Stomach (tissue), 9 donors: Measurements from ENCODE around the gene CSMD2. TPM values are rescaled to one million over a fixed set of nuclear protein-coding genes. Genes with fewer than 3 reads are reported as not detected.

Experiments used
- DNase-seq, 2 donors: peaks; one replicate each; pipeline versions ENCODE4 v3.0.0 to v3.0.0-alpha.2; 2013 to 2019
- H3K27ac ChIP-seq, 5 donors: fragments of 200-600 bp in 4 of 5; sonication (generic) in 4 of 5; one replicate each; pipeline ENCODE4 v1.5.1; 2013 to 2019; ENCODE audit warnings: mild to moderate bottlenecking in 1 of 5, moderate library complexity in 1 of 5
- H3K27me3 ChIP-seq, 3 donors: fragments of 200-600 bp; sonication (generic); one replicate each; pipeline ENCODE4 v1.5.1; 2017 to 2019; ENCODE audit warnings: mixed run types in 1 of 3
- H3K36me3 ChIP-seq, 4 donors: fragments of 200-600 bp; sonication (generic); 1 replicate in 3 of 4; 2 replicates in 1 of 4; pipeline ENCODE4 v1.5.1; 2016 to 2019
- H3K4me1 ChIP-seq, 4 donors: fragments of 200-600 bp; sonication (generic); one replicate each; pipeline ENCODE4 v1.5.1; 2016 to 2019
- H3K4me3 ChIP-seq, 4 donors: fragments of 200-600 bp; sonication (generic) in 3 of 4; one replicate each; pipeline ENCODE4 v1.5.1; 2016 to 2019; ENCODE audit warnings: mild to moderate bottlenecking in 1 of 4
- H3K9me3 ChIP-seq, 4 donors: fragments of 200-600 bp; sonication (generic); one replicate each; pipeline ENCODE4 v1.5.1; 2016 to 2019
- CTCF ChIP-seq, 7 experiments: fragments of 450-650 bp in 4 of 7; fragments of 200-600 bp in 3 of 7; sonication (generic) in 3 of 7; IDR thresholded peaks; one replicate each; pipeline ENCODE4 v1.5.1; 2016 to 2019; ENCODE audit warnings: antibody characterized with exemption in 7 of 7, control low read depth in 2 of 7, mild to moderate bottlenecking in 1 of 7
- EP300 ChIP-seq: sonication (generic); formaldehyde crosslinking; IDR thresholded peaks from one replicate; pipeline ENCODE4 v1.6.1; 2017; ENCODE audit warnings: antibody characterized with exemption
- POLR2A ChIP-seq, 4 donors: fragments of 450-650 bp; IDR thresholded peaks; one replicate each; pipeline ENCODE4 v1.6.1; 2016; ENCODE audit warnings: antibody characterized with exemption in 4 of 4, control low read depth in 2 of 4, mild to moderate bottlenecking in 1 of 4, moderate library complexity in 1 of 4
- POLR2AphosphoS5 ChIP-seq, 3 donors: sonication (generic); formaldehyde crosslinking; IDR thresholded peaks; one replicate each; pipeline ENCODE4 v1.6.1; 2016; ENCODE audit warnings: antibody characterized with exemption in 3 of 3
- WGBS, 5 donors: extraction: QIAGEN DNeasy Blood & Tissue Kit in 3 of 5; methylation state at CpG; one replicate each; pipeline versions ENCODE4 v1.1.5 to v1.1.7; 2013 to 2018; 5-methylcytosine and 5-hydroxymethylcytosine counted together
- intact Hi-C: fragments of 100-400 bp; cut with DNase I; formaldehyde crosslinking; loops from one replicate; pipeline ENCODE4 v1.15.1; 2023; ENCODE audit warnings: low total_unique reads
- polyA plus RNA-seq, 3 donors: library from polyadenylated mRNA; stranded (reverse); fragments of 200-250 nt; gene quantifications; one replicate each; pipeline ENCODE4 v1.2.3, GENCODE V29; 2013
- total RNA-seq, 5 donors: library from RNA; depleted of rRNA; stranded (reverse); fragments of >200 nt; gene quantifications; one replicate each; pipeline versions ENCODE4 v1.1.0 to v1.2.3, GENCODE V29; 2014 to 2016
- donor health status: healthy with polysubstance abuse.
- donor health status: Bipolar disorder and iron deficiency.
- donor health status: healthy.

Gene CSMD2
- total and polyA plus RNA-seq, 8 donors: 0.10 to 3.5 (median 0.37) TPM; not detected in 1

DNA sequence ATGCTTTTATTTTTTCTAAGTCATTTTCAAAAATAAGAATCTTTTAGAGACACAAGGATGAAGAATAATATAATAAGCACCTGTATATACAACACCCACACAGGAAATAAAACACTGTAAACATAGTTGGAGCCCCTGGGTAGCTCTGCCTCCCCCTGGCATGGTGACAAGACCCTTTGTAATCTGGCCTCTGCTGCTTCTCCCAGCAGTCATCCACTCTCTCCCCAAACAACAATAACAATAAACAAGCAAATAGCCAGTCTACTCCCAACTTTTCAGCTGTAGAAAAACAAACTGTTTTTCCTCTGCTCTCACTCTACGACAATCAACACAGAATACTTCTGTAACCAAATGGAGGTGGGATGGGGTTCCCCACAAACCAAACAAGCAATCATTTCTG lies 110.1 kb downstream of the CSMD2 start:
- Histone ChIP-seq H3K27ac (no peak overlapping the region), H3K36me3 (no peaks in the 10 kb centered on the region), H3K9me3 (peaks cover 0 to 10% (median 6%) of the 10 kb centered on the region in 4 donors), H3K4me1 (peaks cover 0 to 7% (median 0%) of the 10 kb centered on the region in 4 donors), H3K27me3 (peaks cover 0 to 13% (median 6%) of the 10 kb centered on the region in 3 donors), H3K4me3 (no peak overlapping the region)
- TF ChIP-seq EP300 (no peak), POLR2A (IDR thresholded peaks at IDR 0.05) (no peak), CTCF (IDR thresholded peaks at IDR 0.05) (no peak), POLR2AphosphoS5 (IDR thresholded peaks at IDR 0.05) (no peak)
- DNase-seq: no peak
- intact Hi-C loops: no loop called here
- WGBS, 5 donors: 24 to 75% (median 41%) methylated on average over 1 of the region's 1 CpG

- intact Hi-C loops: no loop called here
- no peak overlapping the region for H3K4me3 ChIP-seq
- no peak for DNase-seq
- H3K27me3 ChIP-seq: peaks cover 0 to 13% (median 6%) of the 10 kb centered on the region in 3 donors
- no peaks in the 10 kb centered on the region for H3K36me3 ChIP-seq
- no peak overlapping the region for H3K27ac ChIP-seq
- WGBS, 5 donors: 82 to 97% (median 88%) methylated on average over 2 of the region's 2 CpGs
- H3K4me1 ChIP-seq: peaks cover 0 to 7% (median 0%) of the 10 kb centered on the region in 4 donors
- H3K9me3 ChIP-seq: peaks cover 0 to 13% (median 8%) of the 10 kb centered on the region in 4 donors
- no peak for TF ChIP-seq CTCF (IDR thresholded peaks at IDR 0.05)
- TF ChIP-seq POLR2A (IDR thresholded peaks at IDR 0.05): no peak
- no peak for TF ChIP-seq EP300
- no peak for TF ChIP-seq POLR2AphosphoS5 (IDR thresholded peaks at IDR 0.05)
These were observed 111.4 kb downstream of the CSMD2 start for GRCh38 chr1:34053660-34054059.

- WGBS, 5 donors: 83 to 89% (median 87%) methylated on average over 6 of the region's 6 CpGs
- intact Hi-C loops: no loop called here
- no peak overlapping the region for H3K27ac ChIP-seq
- H3K36me3 ChIP-seq: no peaks in the 10 kb centered on the region
- peaks cover 0 to 13% (median 8%) of the 10 kb centered on the region in 4 donors for H3K9me3 ChIP-seq
- no peak overlapping the region for H3K4me3 ChIP-seq
- H3K27me3 ChIP-seq: peaks cover 0 to 7% (median 6%) of the 10 kb centered on the region in 3 donors
- H3K4me1 ChIP-seq: peaks cover 0 to 3% (median 0%) of the 10 kb centered on the region in 4 donors
- no peak for DNase-seq
- no peak for TF ChIP-seq POLR2A (IDR thresholded peaks at IDR 0.05)
- TF ChIP-seq POLR2AphosphoS5 (IDR thresholded peaks at IDR 0.05): no peak
- TF ChIP-seq EP300: no peak
- TF ChIP-seq CTCF (IDR thresholded peaks at IDR 0.05): no peak
These were observed 112.5 kb downstream of the CSMD2 start for GRCh38 chr1:34052565-34052964.

- Histone ChIP-seq H3K36me3 (no peaks in the 10 kb centered on the region), H3K27ac (no peak overlapping the region), H3K27me3 (no peaks in the 10 kb centered on the region), H3K4me1 (no peaks in the 10 kb centered on the region), H3K4me3 (no peak overlapping the region), H3K9me3 (peaks cover 0 to 13% (median 8%) of the 10 kb centered on the region in 4 donors)
- TF ChIP-seq CTCF (IDR thresholded peaks at IDR 0.05) (no peak), EP300 (no peak), POLR2AphosphoS5 (IDR thresholded peaks at IDR 0.05) (no peak), POLR2A (IDR thresholded peaks at IDR 0.05) (no peak)
- WGBS, 5 donors: 71 to 86% (median 75%) methylated on average over 3 of the region's 3 CpGs
- intact Hi-C loops: no loop called here
- no peak for DNase-seq
These were observed 114.1 kb downstream of the CSMD2 start for GRCh38 chr1:34050709-34051485.
